ENCODE measurements around the gene RAD51B.

The RAD51B gene

DNA sequence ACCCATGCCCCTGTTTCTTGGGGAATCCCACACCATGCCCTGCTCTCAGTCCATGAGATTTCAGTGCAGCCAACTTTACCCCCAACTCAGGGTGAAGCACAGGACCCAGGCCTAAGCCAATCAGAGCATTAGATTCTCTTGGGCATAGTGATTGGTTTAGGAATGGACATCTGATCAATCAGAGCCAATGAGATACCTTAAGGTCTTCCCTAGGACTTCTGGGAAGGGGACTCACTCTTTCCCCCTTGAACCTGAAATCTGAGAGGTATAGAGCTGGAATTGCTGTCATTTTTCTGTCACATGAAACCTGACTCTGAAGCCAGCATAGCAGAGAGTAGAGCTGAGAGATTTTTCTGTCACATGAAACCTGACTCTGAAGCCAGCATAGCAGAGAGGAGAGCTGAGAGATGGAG lies 846.2 kb downstream of the RAD51B start:
- Histone ChIP-seq H3K36me3 (replicated peaks) (no peaks in the 10 kb centered on the region), H3K27me3 (replicated peaks) (no peaks in the 10 kb centered on the region), H3K27ac (no peak overlapping the region), H3K4me3 (ENCODE audit: low read depth, low read length) (no peak overlapping the region)
- DNase-seq: no peak
- in situ Hi-C loops (cut with HindIII; ENCODE audit: low pct_ligation_motif_present, low sequenced_read_pairs): no loop called here
- TF ChIP-seq, protein P1, sequence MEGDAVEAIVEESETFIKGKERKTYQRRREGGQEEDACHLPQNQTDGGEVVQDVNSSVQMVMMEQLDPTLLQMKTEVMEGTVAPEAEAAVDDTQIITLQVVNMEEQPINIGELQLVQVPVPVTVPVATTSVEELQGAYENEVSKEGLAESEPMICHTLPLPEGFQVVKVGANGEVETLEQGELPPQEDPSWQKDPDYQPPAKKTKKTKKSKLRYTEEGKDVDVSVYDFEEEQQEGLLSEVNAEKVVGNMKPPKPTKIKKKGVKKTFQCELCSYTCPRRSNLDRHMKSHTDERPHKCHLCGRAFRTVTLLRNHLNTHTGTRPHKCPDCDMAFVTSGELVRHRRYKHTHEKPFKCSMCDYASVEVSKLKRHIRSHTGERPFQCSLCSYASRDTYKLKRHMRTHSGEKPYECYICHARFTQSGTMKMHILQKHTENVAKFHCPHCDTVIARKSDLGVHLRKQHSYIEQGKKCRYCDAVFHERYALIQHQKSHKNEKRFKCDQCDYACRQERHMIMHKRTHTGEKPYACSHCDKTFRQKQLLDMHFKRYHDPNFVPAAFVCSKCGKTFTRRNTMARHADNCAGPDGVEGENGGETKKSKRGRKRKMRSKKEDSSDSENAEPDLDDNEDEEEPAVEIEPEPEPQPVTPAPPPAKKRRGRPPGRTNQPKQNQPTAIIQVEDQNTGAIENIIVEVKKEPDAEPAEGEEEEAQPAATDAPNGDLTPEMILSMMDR (IDR thresholded peaks at IDR 0.05; ENCODE audit: low read depth, low read length, missing control alignments): no peak

DNA sequence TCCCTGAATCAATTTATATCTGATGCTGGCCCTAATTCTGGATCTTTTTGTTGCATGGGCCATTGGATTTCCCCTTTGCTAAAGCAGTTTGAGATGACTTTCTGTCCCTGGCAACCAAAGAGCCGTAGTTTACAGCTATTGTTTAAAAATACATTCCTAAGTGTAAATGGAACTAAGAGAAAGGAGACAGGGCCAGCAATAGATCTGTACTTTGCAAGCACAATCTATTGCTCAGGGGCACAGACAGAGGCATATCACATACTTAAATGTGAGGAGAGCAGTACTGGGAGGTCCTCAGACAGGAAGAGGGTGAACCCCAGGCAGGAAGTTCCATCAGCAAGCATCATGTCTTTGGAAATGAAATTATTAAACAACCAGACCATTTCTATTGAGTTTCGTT lies 846.7 kb downstream of the RAD51B start:
- Histone ChIP-seq H3K4me3 (ENCODE audit: low read depth, low read length) (no peak overlapping the region), H3K27me3 (replicated peaks) (no peaks in the 10 kb centered on the region), H3K27ac (no peak overlapping the region), H3K36me3 (replicated peaks) (no peaks in the 10 kb centered on the region)
- in situ Hi-C loops (cut with HindIII; ENCODE audit: low pct_ligation_motif_present, low sequenced_read_pairs): no loop called here
- TF ChIP-seq, protein P1 (IDR thresholded peaks at IDR 0.05; ENCODE audit: low read depth, low read length, missing control alignments): no peak
- DNase-seq: no peak

DNA sequence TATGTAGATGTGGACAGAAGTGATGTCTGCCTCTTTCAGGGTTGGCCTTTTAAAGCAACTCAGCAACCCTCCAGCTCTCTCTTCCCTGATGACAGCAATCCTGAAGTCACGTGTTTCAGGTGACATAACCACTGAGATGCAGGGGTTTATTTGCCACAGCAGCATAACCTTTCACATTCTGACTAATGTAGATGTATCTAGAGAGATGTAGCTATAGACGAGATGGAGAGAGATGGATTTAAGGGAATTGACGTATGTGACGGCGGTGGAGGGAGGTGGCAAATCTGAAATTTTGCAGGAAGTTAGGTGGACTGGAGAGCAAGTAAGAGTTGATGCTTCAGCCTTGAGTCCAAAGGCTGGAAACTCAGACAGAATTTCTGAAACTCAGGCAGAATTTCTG lies 847.3 kb downstream of the RAD51B start:
- DNase-seq: no peak
- Histone ChIP-seq H3K4me3 (ENCODE audit: low read depth, low read length) (no peak overlapping the region), H3K36me3 (replicated peaks) (no peaks in the 10 kb centered on the region), H3K27me3 (replicated peaks) (no peaks in the 10 kb centered on the region), H3K27ac (no peak overlapping the region)
- in situ Hi-C loops (cut with HindIII; ENCODE audit: low pct_ligation_motif_present, low sequenced_read_pairs): no loop called here
- TF ChIP-seq, protein P1 (IDR thresholded peaks at IDR 0.05; ENCODE audit: low read depth, low read length, missing control alignments): no peak

DNA sequence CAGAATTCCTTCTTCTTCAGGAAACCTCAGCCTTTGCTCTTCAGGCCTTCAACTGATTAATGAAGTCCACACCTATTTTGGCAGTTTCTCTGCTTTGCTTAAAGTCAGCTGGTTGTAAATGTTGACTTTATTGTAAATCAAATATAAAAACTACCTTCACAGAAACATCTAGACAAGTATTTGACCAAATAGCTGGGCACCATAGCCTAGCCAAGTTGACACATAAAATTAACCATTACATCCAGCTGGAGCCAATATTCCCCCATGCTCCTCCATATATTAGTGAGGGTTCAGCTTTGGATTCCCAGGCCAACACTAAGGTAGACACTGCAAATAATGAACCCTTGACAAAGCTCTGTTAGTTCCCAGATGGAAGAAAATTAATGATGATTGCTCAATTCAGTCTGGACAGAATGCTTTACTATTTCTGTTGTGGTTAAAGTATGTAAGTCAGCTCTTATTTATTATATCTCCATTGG lies 847.8 kb downstream of the RAD51B start:
- no peak for DNase-seq
- TF ChIP-seq, protein P1 (IDR thresholded peaks at IDR 0.05; ENCODE audit: low read depth, low read length, missing control alignments): no peak
- Histone ChIP-seq H3K27ac (no peak overlapping the region), H3K27me3 (replicated peaks) (no peaks in the 10 kb centered on the region), H3K4me3 (ENCODE audit: low read depth, low read length) (no peak overlapping the region), H3K36me3 (replicated peaks) (no peaks in the 10 kb centered on the region)
- in situ Hi-C loops (cut with HindIII; ENCODE audit: low pct_ligation_motif_present, low sequenced_read_pairs): no loop called here

DNA sequence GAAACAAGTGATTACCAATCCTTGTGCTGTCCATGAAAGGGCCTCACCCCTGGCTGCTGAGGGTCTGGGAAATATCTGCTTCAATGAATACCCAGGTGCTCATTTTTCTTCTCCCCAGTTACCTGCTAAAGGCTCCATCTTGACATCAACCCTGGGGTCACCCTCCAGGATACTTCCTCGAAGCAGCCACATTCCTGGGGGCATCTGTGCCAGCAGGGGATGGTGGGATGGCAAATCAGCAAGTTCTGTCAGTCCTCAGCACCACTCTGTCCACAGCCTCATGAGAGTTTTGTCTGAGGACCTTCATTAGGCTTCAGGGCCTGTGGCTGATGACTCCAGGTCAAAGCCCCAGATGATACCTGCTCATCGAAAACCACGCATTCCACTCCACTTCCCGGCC lies 848.4 kb downstream of the RAD51B start:
- no peak for DNase-seq
- H3K27ac ChIP-seq: no peak overlapping the region
- no peak overlapping the region for H3K4me3 ChIP-seq (ENCODE audit: low read depth, low read length)
- in situ Hi-C loops (cut with HindIII; ENCODE audit: low pct_ligation_motif_present, low sequenced_read_pairs): no loop called here
- TF ChIP-seq, protein P1 (IDR thresholded peaks at IDR 0.05; ENCODE audit: low read depth, low read length, missing control alignments): no peak
- H3K36me3 ChIP-seq (replicated peaks): no peaks in the 10 kb centered on the region
- no peaks in the 10 kb centered on the region for H3K27me3 ChIP-seq (replicated peaks)

DNA sequence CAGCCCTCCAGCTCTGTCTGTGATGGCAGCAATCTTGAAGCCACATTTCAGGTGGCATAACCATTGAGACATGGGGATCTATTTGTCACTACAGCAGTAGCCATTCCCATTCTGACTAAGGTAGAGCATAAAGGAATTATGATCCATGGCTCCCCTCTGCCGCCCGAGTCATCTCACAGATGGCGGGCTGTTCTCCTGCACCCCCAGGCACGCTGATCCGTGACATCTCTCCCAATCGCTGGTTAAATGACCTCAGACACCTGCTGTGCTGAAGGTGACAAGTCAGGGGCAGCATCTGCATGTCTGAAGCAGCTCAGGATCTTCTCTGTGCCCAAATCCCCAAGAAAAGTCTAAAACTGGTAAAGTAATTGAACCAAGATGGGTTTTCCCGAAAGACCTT lies 849.0 kb downstream of the RAD51B start:
- H3K27ac ChIP-seq: no peak overlapping the region
- H3K4me3 ChIP-seq (ENCODE audit: low read depth, low read length): no peak overlapping the region
- TF ChIP-seq, protein P1 (IDR thresholded peaks at IDR 0.05; ENCODE audit: low read depth, low read length, missing control alignments): no peak
- no peak for DNase-seq
- in situ Hi-C loops (cut with HindIII; ENCODE audit: low pct_ligation_motif_present, low sequenced_read_pairs): no loop called here
- H3K27me3 ChIP-seq (replicated peaks): no peaks in the 10 kb centered on the region
- H3K36me3 ChIP-seq (replicated peaks): no peaks in the 10 kb centered on the region
